Activated CD4-positive, alpha-beta T cell treated with anti-CD3 and anti-CD28 coated beads for 36 hours (primary cell): ENCODE results near the gene TEAD4. TPM values are rescaled to one million over a fixed set of nuclear protein-coding genes. Genes with fewer than 3 reads are reported as not detected.
A peak's percentile ranks its signal among the peaks of the same experiment; 100 is the strongest.

Experiments used
- ATAC-seq: fragments of 200-7000 bp; cut with Tn5 transposase; one replicate; pipeline ENCODE4 v1.10.0; 2021; ENCODE audit warnings: mild to moderate bottlenecking, moderate library complexity
- CTCF ChIA-PET: fragments of 350-600 bp; sonication (Branson Sonifier 250); formaldehyde crosslinking; loops from one replicate; lab custom pipeline; 2021; ENCODE audit warnings: antibody characterized with exemption; lab: Charles Lee
- POLR2A ChIA-PET: fragments of 350-600 bp; sonication (Branson Sonifier 250); formaldehyde crosslinking; loops from one replicate; lab custom pipeline; 2021; ENCODE audit warnings: antibody characterized with exemption, inconsistent platforms; lab: Charles Lee
- DNase-seq: peaks from one replicate; pipeline ENCODE4 v3.0.0-alpha.2; 2020
- H3K27ac Mint-ChIP-seq: one replicate; pipeline ENCODE4 v1.8.0; 2021; ENCODE audit warnings: mixed read lengths
- H3K27me3 Mint-ChIP-seq: one replicate; pipeline ENCODE4 v1.8.0; 2021; ENCODE audit warnings: mixed read lengths
- H3K36me3 Mint-ChIP-seq: one replicate; pipeline ENCODE4 v1.8.0; 2021; ENCODE audit warnings: low read depth, mixed read lengths
- H3K4me1 Mint-ChIP-seq: one replicate; pipeline ENCODE4 v1.8.0; 2021; ENCODE audit warnings: mixed read lengths
- H3K4me3 Mint-ChIP-seq: one replicate; pipeline ENCODE4 v1.8.0; 2021; ENCODE audit warnings: mild to moderate bottlenecking, moderate library complexity, mixed read lengths
- H3K9me3 Mint-ChIP-seq: one replicate; pipeline ENCODE4 v1.8.0; 2021; ENCODE audit warnings: low read depth, mixed read lengths
- intact Hi-C, 2 experiments: fragments of 100-400 bp; cut with DNase I in 1 of 2; cut with micrococcal nuclease in 1 of 2; formaldehyde crosslinking; loops; one replicate each; pipeline versions ENCODE4 v1.14.2 to v1.15.1; 2022 to 2024; cut with DNase I, micrococcal nuclease
- total RNA-seq, 2 experiments: library from RNA; stranded (reverse); gene quantifications; one replicate each; pipeline ENCODE4 v1.2.3, GENCODE V29; 2021

The TEAD4 gene
- total RNA-seq, 2 experiments from 2014 or later = 7.2 to 9.0 TPM

- DNase-seq (no peak), ATAC-seq (no peak)
- intact Hi-C loops = no loop called here
- H3K4me1 Mint-ChIP-seq = no peaks in the 10 kb centered on the region
- H3K27me3 Mint-ChIP-seq = no peaks in the 10 kb centered on the region
- ChIA-PET POLR2A (no interaction called here), CTCF (interaction anchor here (0.7 kb wide), 1 partner anchor 52 kb away, joined by 3 read pairs; no protein-coding TSS in a partner anchor)
- no peaks in the 10 kb centered on the region for H3K9me3 Mint-ChIP-seq
- H3K4me3 Mint-ChIP-seq = no peak overlapping the region
- H3K27ac Mint-ChIP-seq = no peak overlapping the region
- H3K36me3 Mint-ChIP-seq = peaks cover 3% of the 10 kb centered on the region
Observed at GRCh38 chr12:2939191-2939590, 20.0 kb upstream of the TEAD4 start.

- Mint-ChIP-seq H3K27ac (no peak overlapping the region), H3K4me3 (no peak overlapping the region), H3K27me3 (no peaks in the 10 kb centered on the region), H3K9me3 (no peaks in the 10 kb centered on the region), H3K4me1 (no peaks in the 10 kb centered on the region), H3K36me3 (no peaks in the 10 kb centered on the region)
- intact Hi-C loops = no loop called here
- ATAC-seq = no peak
- ChIA-PET CTCF (no interaction called here), POLR2A (no interaction called here)
- no peak for DNase-seq
Observed at GRCh38 chr12:2940564-2940963, 18.6 kb upstream of the TEAD4 start.

GRCh38 chr12:2941524-2941923, 17.7 kb upstream of the TEAD4 start:
- CTCF ChIA-PET = interaction anchor here (4.6 kb wide), 1 partner anchor 88 kb away, joined by 34 read pairs; no protein-coding TSS in a partner anchor
- intact Hi-C loops = no loop called here
- Mint-ChIP-seq H3K9me3 (no peaks in the 10 kb centered on the region), H3K4me3 (no peak overlapping the region), H3K27me3 (no peaks in the 10 kb centered on the region), H3K4me1 (no peaks in the 10 kb centered on the region), H3K27ac (no peak overlapping the region), H3K36me3 (no peaks in the 10 kb centered on the region)
- no peak for DNase-seq
- ATAC-seq = no peak
- POLR2A ChIA-PET = no interaction called here

GRCh38 chr12:2944401-2945047, 14.7 kb upstream of the TEAD4 start:
- DNase-seq = peak; percentile 83
- no peak overlapping the region for H3K27ac Mint-ChIP-seq
- ChIA-PET POLR2A (interaction anchor here (0.5 to 0.6 kb wide), 2 partner anchors 91 to 1725 kb away, joined by 3 to 5 read pairs; no protein-coding TSS in a partner anchor), CTCF (interaction anchor here (0.5 to 4.6 kb wide), 26 partner anchors 9 to 1793 kb away, joined by 3 to 34 read pairs (median 4); no protein-coding TSS in a partner anchor)
- H3K27me3 Mint-ChIP-seq = peaks cover 3% of the 10 kb centered on the region
- H3K36me3 Mint-ChIP-seq = no peaks in the 10 kb centered on the region
- intact Hi-C loops = loop anchor here (1.0 to 2.0 kb wide), 4 partner anchors 56 to 91 kb away; partner anchors contain the start of genes FOXM1 (in 1 of the 2) and RHNO1 (in 1 of the 2)
- no peak overlapping the region for H3K4me3 Mint-ChIP-seq
- no peaks in the 10 kb centered on the region for H3K9me3 Mint-ChIP-seq
- peak; percentile 86 for ATAC-seq
- no peaks in the 10 kb centered on the region for H3K4me1 Mint-ChIP-seq

DNA sequence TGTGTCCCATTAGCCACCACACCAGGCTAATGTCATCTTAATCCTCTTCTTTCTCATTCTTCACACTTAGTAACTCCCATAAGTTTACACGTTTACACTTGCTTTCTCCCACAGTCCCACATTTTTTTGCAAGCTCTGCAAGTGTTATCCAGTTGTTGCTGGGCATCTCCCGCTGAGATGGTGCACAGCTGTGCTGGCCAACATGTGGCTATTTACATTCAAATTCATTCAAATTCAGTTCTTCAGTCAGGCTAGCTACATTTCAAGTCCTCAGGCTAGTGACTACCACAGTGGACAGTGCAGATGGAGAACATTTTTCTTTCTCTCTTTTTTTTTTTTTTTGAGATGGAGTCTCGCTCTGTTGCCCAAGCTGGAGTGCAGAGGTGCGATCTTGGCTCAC, 9.8 kb upstream of the TEAD4 start:
- peaks cover 6% of the 10 kb centered on the region for H3K27me3 Mint-ChIP-seq
- no peak for DNase-seq
- H3K9me3 Mint-ChIP-seq = no peaks in the 10 kb centered on the region
- H3K4me3 Mint-ChIP-seq = no peak overlapping the region
- no peaks in the 10 kb centered on the region for H3K4me1 Mint-ChIP-seq
- ATAC-seq = no peak
- no peak overlapping the region for H3K27ac Mint-ChIP-seq
- intact Hi-C loops = no loop called here
- POLR2A ChIA-PET = interaction anchor here (0.7 kb wide), 1 partner anchor 76 kb away, joined by 3 read pairs; no protein-coding TSS in a partner anchor
- no peaks in the 10 kb centered on the region for H3K36me3 Mint-ChIP-seq
- CTCF ChIA-PET = interaction anchor here (0.6 to 0.9 kb wide), 3 partner anchors 10 to 350 kb away, joined by 3 to 4 read pairs (median 3); no protein-coding TSS in a partner anchor

- ChIA-PET CTCF (interaction anchor here (0.5 kb wide), 1 partner anchor 86 kb away, joined by 3 read pairs; no protein-coding TSS in a partner anchor), POLR2A (no interaction called here)
- Mint-ChIP-seq H3K36me3 (no peaks in the 10 kb centered on the region), H3K4me1 (peaks cover 17% of the 10 kb centered on the region), H3K27ac (no peak overlapping the region), H3K27me3 (peaks cover 38% of the 10 kb centered on the region), H3K9me3 (no peaks in the 10 kb centered on the region), H3K4me3 (no peak overlapping the region)
- DNase-seq (no peak), ATAC-seq (no peak)
- intact Hi-C loops = no loop called here
Observed at GRCh38 chr12:2955888-2956287, 3.3 kb upstream of the TEAD4 start.

- CTCF ChIA-PET = interaction anchor here (0.6 kb wide), 2 partner anchors 27 to 312 kb away, joined by 3 read pairs; no protein-coding TSS in a partner anchor
Observed at GRCh38 chr12:2957816-2958431, 1.3 kb upstream of the TEAD4 start.

GRCh38 chr12:2958432-2959191, 585 bp upstream of the TEAD4 start:
- Mint-ChIP-seq H3K4me3 (peak overlapping the region; percentile 61), H3K9me3 (no peaks in the 10 kb centered on the region), H3K4me1 (peaks cover 18% of the 10 kb centered on the region), H3K27me3 (peaks cover 50% of the 10 kb centered on the region), H3K36me3 (no peaks in the 10 kb centered on the region), H3K27ac (no peak overlapping the region)
- intact Hi-C loops = loop anchor here in 1 of 2 experiments (2.0 kb wide), 1 partner anchor 68 kb away; the partner anchor contains the start of gene TULP3
- ATAC-seq (peak; percentile 28), DNase-seq (peak; percentile 28)
- ChIA-PET CTCF (no interaction called here), POLR2A (no interaction called here)

More at GRCh38 chr12:2957816-2958431, 1.3 kb upstream of the TEAD4 start:
- Mint-ChIP-seq H3K4me3 (peak overlapping the region; percentile 61), H3K27me3 (peaks cover 47% of the 10 kb centered on the region), H3K4me1 (peaks cover 18% of the 10 kb centered on the region), H3K36me3 (no peaks in the 10 kb centered on the region), H3K9me3 (no peaks in the 10 kb centered on the region), H3K27ac (no peak overlapping the region)
- POLR2A ChIA-PET = interaction anchor here (0.6 to 0.7 kb wide), 2 partner anchors 35 to 72 kb away, joined by 3 read pairs; no protein-coding TSS in a partner anchor
- ATAC-seq (no peak), DNase-seq (no peak)
- intact Hi-C loops = loop anchor here in 1 of 2 experiments (2.0 kb wide), 1 partner anchor 67 kb away; the partner anchor contains the start of gene TULP3

DNA sequence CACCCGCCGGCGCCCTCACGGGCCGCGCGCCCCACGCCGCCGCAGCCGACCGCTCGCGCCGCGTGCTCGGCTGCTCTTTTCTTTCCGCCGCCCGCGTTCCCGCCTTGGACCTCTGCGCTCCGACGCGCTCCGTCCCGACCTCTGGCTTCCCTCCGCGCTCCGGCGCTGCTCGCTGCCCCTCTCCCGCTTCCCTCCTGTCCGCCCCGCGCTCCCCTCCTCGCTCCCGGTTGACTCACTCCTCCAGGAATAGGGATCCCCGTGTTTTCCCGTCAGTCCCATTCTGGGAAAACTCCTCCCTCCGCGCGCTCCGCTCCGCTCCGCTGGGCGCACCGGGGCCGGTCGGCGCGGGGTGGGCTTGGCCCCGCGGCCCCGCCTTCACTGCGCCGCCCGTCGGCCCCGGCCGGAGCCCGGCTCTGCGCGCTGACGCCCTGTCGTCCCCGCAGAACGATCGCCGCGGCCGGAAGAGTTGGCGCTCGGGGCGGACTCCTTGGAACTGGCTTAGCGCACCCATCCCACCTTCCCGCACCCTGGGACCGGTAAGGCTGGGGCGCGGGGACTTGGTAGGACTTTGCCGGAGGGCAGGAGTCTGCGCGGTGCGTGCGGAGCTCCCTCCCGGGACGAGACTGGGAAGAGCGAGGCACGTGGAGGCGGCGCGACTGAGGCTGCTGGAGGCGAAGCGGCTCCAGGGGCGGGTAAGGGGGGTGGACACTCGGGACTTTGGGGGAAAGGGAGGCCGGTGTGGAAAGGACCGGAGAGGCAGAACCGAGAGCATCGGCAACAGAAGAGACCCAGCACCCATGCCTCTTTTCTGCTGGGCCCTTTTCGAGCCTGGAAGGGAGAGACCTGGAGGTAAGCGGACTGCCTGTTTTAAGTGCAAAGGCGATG, 550 bp downstream of the TEAD4 start:
- H3K9me3 Mint-ChIP-seq = no peaks in the 10 kb centered on the region
- ChIA-PET CTCF (interaction anchor here (0.7 kb wide), 1 partner anchor 1171 kb away, joined by 3 read pairs; no protein-coding TSS in a partner anchor), POLR2A (no interaction called here)
- ATAC-seq = peak; percentile 23
- no peaks in the 10 kb centered on the region for H3K36me3 Mint-ChIP-seq
- H3K27ac Mint-ChIP-seq = peak overlapping the region; percentile 49
- H3K27me3 Mint-ChIP-seq = peaks cover 54% of the 10 kb centered on the region
- peak overlapping the region; percentile 61 for H3K4me3 Mint-ChIP-seq
- DNase-seq = peak; percentile 51
- intact Hi-C loops = loop anchor here in 1 of 2 experiments (1.0 to 2.0 kb wide), 2 partner anchors 69 to 118 kb away; partner anchors contain the start of genes TSPAN9 and TULP3
- peaks cover 18% of the 10 kb centered on the region for H3K4me1 Mint-ChIP-seq

DNA sequence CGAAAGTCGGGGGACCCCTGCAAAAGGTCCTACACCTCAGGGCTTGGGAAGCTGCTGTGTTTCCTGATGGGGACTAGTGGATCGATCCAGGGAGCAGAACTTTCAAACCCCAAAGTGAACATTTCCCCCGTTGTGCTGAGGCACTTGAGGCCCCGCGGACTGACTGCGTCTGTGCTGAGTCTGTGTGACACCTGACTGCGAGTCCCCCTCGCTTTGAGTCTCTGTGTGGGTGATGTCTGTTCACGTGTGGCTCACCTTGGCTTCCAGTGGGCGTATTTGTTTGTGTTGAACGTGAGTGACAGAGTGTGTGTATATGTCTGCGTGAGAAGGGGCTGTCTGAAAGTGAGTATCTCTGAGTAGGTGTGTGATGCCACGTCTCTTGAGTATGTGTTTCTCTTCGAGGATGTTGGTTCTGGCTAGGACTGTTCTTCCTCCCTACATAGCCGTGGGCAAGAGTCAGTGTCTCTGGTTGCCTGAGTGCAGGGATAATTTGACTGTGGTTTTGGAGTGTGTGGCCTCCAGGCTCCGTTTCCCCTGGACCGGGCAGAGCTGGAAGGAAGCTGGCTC, 1.3 kb downstream of the TEAD4 start:
- intact Hi-C loops = loop anchor here in 1 of 2 experiments (1.0 kb wide), 1 partner anchor 117 kb away; the partner anchor contains the start of gene TSPAN9
- Mint-ChIP-seq H3K4me3 (peak overlapping the region; percentile 61), H3K27ac (no peak overlapping the region), H3K36me3 (no peaks in the 10 kb centered on the region), H3K4me1 (peaks cover 18% of the 10 kb centered on the region), H3K9me3 (no peaks in the 10 kb centered on the region), H3K27me3 (peaks cover 56% of the 10 kb centered on the region)
- DNase-seq (peak; percentile 57), ATAC-seq (peak; percentile 83)
- CTCF ChIA-PET = interaction anchor here (0.7 kb wide), 1 partner anchor 1170 kb away, joined by 3 read pairs; no protein-coding TSS in a partner anchor
- POLR2A ChIA-PET = no interaction called here
